ENCODE results near the gene BRF1.

DNA sequence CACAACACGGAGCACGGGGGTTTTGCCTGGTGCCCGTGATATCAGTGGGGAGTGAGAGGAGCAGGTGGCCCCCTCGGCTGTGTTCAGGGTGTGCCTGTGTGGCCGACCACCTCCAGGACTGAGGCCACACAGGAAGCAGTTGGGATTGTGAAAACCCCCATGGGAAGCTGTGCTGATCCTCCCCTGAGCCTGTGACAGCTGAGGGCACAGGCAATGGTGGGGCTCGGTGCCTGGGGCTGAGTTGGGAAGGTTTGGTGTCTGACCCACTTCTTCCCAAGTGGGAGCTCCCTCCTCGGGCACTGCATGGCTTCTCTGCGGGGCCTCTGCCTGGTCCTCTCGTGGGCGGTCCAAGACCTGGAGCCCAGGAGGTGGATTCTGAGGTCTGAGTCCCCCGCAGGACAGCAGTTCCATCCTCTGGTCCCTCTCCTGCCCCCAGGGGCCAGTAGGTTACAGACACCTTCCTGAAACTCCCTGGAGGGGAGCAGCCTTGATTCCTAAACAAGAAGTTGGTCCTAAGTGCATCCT lies 31.6 kb upstream of the BRF1 start:
- TF ChIP-seq CTCF (conservative IDR thresholded peaks at IDR 0.05; ENCODE audit: low read length): no peak
- TF ChIP-seq EZH2phosphoT487 (IDR thresholded peaks at IDR 0.05; ENCODE audit: borderline replicate concordance): no peak
